Left renal pelvis (tissue), 4 donors: ENCODE measurements around the gene SSTR5. TPM values are rescaled to one million over a fixed set of nuclear protein-coding genes. Genes with fewer than 3 reads are reported as not detected.
"Not testable (repeated sequence)": the region's sequence is repeated elsewhere in the genome, so short reads cannot be mapped to it uniquely, and the experiment has no call there.

Source experiments
- DNase-seq, 4 donors: peaks; one replicate each; pipeline ENCODE4 v3.0.0-alpha.2; 2013; ENCODE audit warnings: low read depth in 4 of 4, low spot score in 3 of 4
- polyA plus RNA-seq, 4 donors: library from polyadenylated mRNA; unstranded; fragments of 120-200 nt; gene quantifications; one replicate each; pipeline ENCODE4 v1.2.1, GENCODE V29; 2013; ENCODE audit not compliant: insufficient read length in 4 of 4

Gene SSTR5
- polyA plus RNA-seq, 4 donors: 0.17 to 0.40 TPM; not detected in 2

- DNase-seq: no peak
These were observed 16.9 kb downstream of the SSTR5 start for GRCh38 chr16:1089439-1089821.

- no peak for DNase-seq
These were observed 17.5 kb downstream of the SSTR5 start for GRCh38 chr16:1089822-1090619.

GRCh38 chr16:1090620-1091587 is 18.4 kb downstream of the SSTR5 start:
- DNase-seq: peak in 1 of 4 donors; percentile 57

- DNase-seq: no peak
These were observed 19.5 kb downstream of the SSTR5 start for GRCh38 chr16:1091992-1092552.

GRCh38 chr16:1092685-1093283 is 20.2 kb downstream of the SSTR5 start:
- not testable (repeated sequence) for DNase-seq

GRCh38 chr16:1093284-1094123 is 21.0 kb downstream of the SSTR5 start:
- DNase-seq: no peak

- no peak for DNase-seq
These were observed 21.6 kb downstream of the SSTR5 start for GRCh38 chr16:1094124-1094479.

- no peak for DNase-seq
These were observed 22.3 kb downstream of the SSTR5 start for GRCh38 chr16:1094601-1095449.

- no peak for DNase-seq
These were observed 23.1 kb downstream of the SSTR5 start for GRCh38 chr16:1095450-1096168.

- DNase-seq: no peak
These were observed 23.9 kb downstream of the SSTR5 start, which contains the start of gene C1QTNF8 for GRCh38 chr16:1096169-1097082. TSS of gene C1QTNF8 (minus strand) at chr16:1096244. CDS start at chr16:1094922, 1,322 bp downstream.

- DNase-seq: no peak
These were observed 24.6 kb downstream of the SSTR5 start for GRCh38 chr16:1097156-1097555.

GRCh38 chr16:1097800-1098199 is 25.3 kb downstream of the SSTR5 start:
- no peak for DNase-seq

GRCh38 chr16:1098266-1098991 is 25.9 kb downstream of the SSTR5 start:
- DNase-seq: no peak

GRCh38 chr16:1099189-1100083 is 26.9 kb downstream of the SSTR5 start:
- DNase-seq: no peak

GRCh38 chr16:1100084-1100800 is 27.7 kb downstream of the SSTR5 start:
- DNase-seq: no peak
